Stimulated activated CD4-positive, alpha-beta T cell treated with anti-CD3 and anti-CD28 coated beads, Interleukin-1b, Interleukin-23, amount 100 ng/mL, for 4 hours (primary cell): ENCODE measurements around the gene COPB2.

Experiments
- DNase-seq, 2 donors: peaks; one replicate each; pipeline ENCODE4 v3.0.0-alpha.2; 2020; ENCODE audit warnings: low read depth in 2 of 2

The COPB2 gene

DNA sequence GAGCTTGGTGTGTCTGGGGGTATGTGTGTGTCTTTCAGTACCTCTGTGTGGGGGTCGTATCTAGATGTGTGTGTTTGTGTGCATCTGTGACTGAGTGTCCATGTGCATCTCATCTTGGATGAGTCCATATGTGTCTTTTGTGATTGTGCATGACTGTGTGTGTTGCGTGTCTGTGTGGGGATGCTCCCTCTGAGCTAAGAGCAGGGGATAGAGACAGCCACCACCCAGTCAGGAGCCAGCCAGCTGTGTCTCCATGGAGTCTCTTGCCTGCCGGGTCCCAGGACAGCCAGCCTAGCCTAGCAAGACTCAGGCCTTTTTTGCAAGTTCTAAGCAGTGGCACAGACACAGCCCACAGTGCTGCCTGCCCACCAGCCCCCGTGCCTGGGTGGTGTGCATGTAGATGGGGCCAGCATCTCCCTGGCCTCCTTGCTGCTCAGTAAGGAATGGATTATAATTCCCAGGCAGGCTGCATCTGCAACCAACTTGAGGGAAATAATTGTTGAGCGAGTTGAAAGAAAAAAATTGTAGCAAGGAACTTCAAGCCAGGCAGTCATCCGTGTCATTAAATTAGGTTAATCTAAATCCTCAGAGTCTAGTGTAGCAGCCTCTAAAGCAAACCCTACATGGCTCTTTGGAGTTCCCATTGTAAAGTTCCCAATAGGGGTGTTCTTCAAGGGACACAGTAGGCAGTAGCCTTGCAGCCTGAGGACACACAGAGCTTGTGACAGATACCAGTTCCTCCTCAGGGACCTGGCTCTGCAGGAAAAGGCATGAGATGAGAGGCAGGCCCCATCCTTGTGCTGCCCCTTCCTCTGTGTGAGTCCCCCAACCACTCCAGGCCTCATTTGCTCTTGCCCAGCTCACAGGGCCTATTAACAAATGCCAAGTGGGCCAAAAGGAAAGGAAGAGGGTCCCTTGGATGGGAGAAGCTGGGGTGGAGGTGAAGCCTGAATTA lies 81.6 kb downstream of the COPB2 start:
- no peak for DNase-seq
